Fibroblast of mammary gland (primary cell): Measurements from ENCODE around the gene PGP.

Source experiments
- DNase-seq: peaks from one replicate; pipeline ENCODE4 v3.0.0-alpha.2; 2010; ENCODE audit warnings: low read depth
- H3K4me3 ChIP-seq: 2 replicates; pipeline ENCODE4 v1.5.1; 2011; ENCODE audit warnings: low read depth, mild to moderate bottlenecking, low read length, moderate library complexity; ENCODE audit not compliant: control insufficient read depth
- CTCF ChIP-seq: conservative IDR thresholded peaks from 2 replicates; pipeline ENCODE4 v1.5.1; 2011; ENCODE audit warnings: low read depth, low read length, inconsistent platforms; ENCODE audit not compliant: control insufficient read depth, insufficient read depth

Gene PGP

GRCh38 chr16:2251296-2252111 is 36.9 kb upstream of the PGP start, which contains the start of gene ECI1:
Gene ECI1 (minus strand): TSS chr16:2251587. CDS start chr16:2251566, 21 bp downstream.
- peak within 1 kb of the TSS; percentile 66 for H3K4me3 ChIP-seq
- TF ChIP-seq CTCF: peak; percentile 47
- DNase-seq: peak; percentile 93

GRCh38 chr16:2250652-2251295 is 36.1 kb upstream of the PGP start:
- H3K4me3 ChIP-seq: peak overlapping the region; percentile 66
- no peak for DNase-seq
- no peak for TF ChIP-seq CTCF

GRCh38 chr16:2246301-2246885 is 31.8 kb upstream of the PGP start:
- no peak overlapping the region for H3K4me3 ChIP-seq
- no peak for TF ChIP-seq CTCF
- no peak for DNase-seq

GRCh38 chr16:2244926-2245795 is 30.5 kb upstream of the PGP start:
- DNase-seq: no peak
- TF ChIP-seq CTCF: no peak
- no peak overlapping the region for H3K4me3 ChIP-seq

- TF ChIP-seq CTCF: no peak
- no peak overlapping the region for H3K4me3 ChIP-seq
- no peak for DNase-seq
These were observed 29.7 kb upstream of the PGP start for GRCh38 chr16:2244301-2244700.

GRCh38 chr16:2243781-2244180 is 29.1 kb upstream of the PGP start:
- no peak for DNase-seq
- no peak overlapping the region for H3K4me3 ChIP-seq
- no peak for TF ChIP-seq CTCF
